ENCODE measurements around the gene SLC35F3.

Gene SLC35F3

GRCh38 chr1:234330843-234331215, 426.4 kb downstream of the SLC35F3 start:
- no peak for DNase-seq

GRCh38 chr1:234331507-234331906, 427.0 kb downstream of the SLC35F3 start:
- DNase-seq: no peak

- no peak for DNase-seq
Measured at GRCh38 chr1:234336359-234336758, 431.9 kb downstream of the SLC35F3 start.

GRCh38 chr1:234337233-234337632, 432.8 kb downstream of the SLC35F3 start:
- DNase-seq: no peak

GRCh38 chr1:234340528-234340927, 436.1 kb downstream of the SLC35F3 start:
- no peak for DNase-seq

- no peak for DNase-seq
Measured at GRCh38 chr1:234342774-234343173, 438.3 kb downstream of the SLC35F3 start.

GRCh38 chr1:234345237-234345636, 440.8 kb downstream of the SLC35F3 start:
- DNase-seq: no peak

- DNase-seq: no peak
Measured at GRCh38 chr1:234348964-234349363, 444.5 kb downstream of the SLC35F3 start.

- no peak for DNase-seq
Measured at GRCh38 chr1:234355782-234356510, 451.5 kb downstream of the SLC35F3 start.

- peak; percentile 6 to 36 (median 21) for DNase-seq
Measured at GRCh38 chr1:234356615-234357269, 452.3 kb downstream of the SLC35F3 start.

GRCh38 chr1:234357831-234358230, 453.4 kb downstream of the SLC35F3 start:
- no peak for DNase-seq

GRCh38 chr1:234361102-234361603, 456.7 kb downstream of the SLC35F3 start:
- no peak for DNase-seq

GRCh38 chr1:234362558-234362957, 458.1 kb downstream of the SLC35F3 start:
- no peak for DNase-seq

GRCh38 chr1:234368320-234369032, 464.0 kb downstream of the SLC35F3 start:
- DNase-seq: no peak

- no peak for DNase-seq
Measured at GRCh38 chr1:234369033-234369430, 464.6 kb downstream of the SLC35F3 start.

GRCh38 chr1:234369784-234370183, 465.3 kb downstream of the SLC35F3 start:
- DNase-seq: no peak

GRCh38 chr1:234371414-234371813, 466.9 kb downstream of the SLC35F3 start:
- no peak for DNase-seq

GRCh38 chr1:234372011-234372757, 467.7 kb downstream of the SLC35F3 start:
- no peak for DNase-seq

- DNase-seq: peak; percentile 76 to 88 (median 80)
Measured at GRCh38 chr1:234373064-234373958, 468.8 kb downstream of the SLC35F3 start, which contains the start of gene COA6. COA6 (plus strand) TSS chr1:234373456; CDS start chr1:234373467, 11 bp downstream.

- no peak for DNase-seq
Measured at GRCh38 chr1:234373959-234374254, 469.4 kb downstream of the SLC35F3 start.

Measured in activated CD4-positive, CD25-positive, alpha-beta regulatory T cell (primary cell).